ENCODE measurements around the gene JADE1. TPM values are rescaled to one million over a fixed set of nuclear protein-coding genes. Genes with fewer than 3 reads are reported as not detected.

JADE1 gene
- total and polyA plus RNA-seq, 2 of the 4 experiments (the other 2 are of a cell fraction), result 13.8 to 32.6 TPM

- Histone ChIP-seq H4K5ac (ENCODE audit: low read depth, low read length) (no peak overlapping the region), H3K36me3 (ENCODE audit: control insufficient read depth, insufficient read depth, low read length) (no peaks in the 10 kb centered on the region), H3K27me3 (ENCODE audit: control insufficient read depth, insufficient read depth, low read length) (no peaks in the 10 kb centered on the region), H3K27ac (ENCODE audit: insufficient read depth, low read length) (no peak overlapping the region), H3K14ac (replicated peaks; ENCODE audit: low read depth, low read length) (0 out of 2 replicates have a peak overlapping the region, but pooled peaks have one; percentile 31), H3K9me3 (ENCODE audit: control insufficient read depth, insufficient read depth, low read length) (no peaks in the 10 kb centered on the region), H3K56ac (ENCODE audit: extremely low read depth, insufficient read depth, low read length) (no peak overlapping the region), H2BK5ac (ENCODE audit: low read depth, low read length, poor library complexity, severe bottlenecking) (peak overlapping the region; percentile 41), H3K9me1 (ENCODE audit: insufficient read depth, low read length) (peaks cover 14% of the 10 kb centered on the region), H3K4me3 (ENCODE audit: insufficient read depth, low read depth, low read length) (no peak overlapping the region), H2AK5ac (ENCODE audit: low read depth, low read length) (no peak overlapping the region), H4K91ac (ENCODE audit: insufficient read depth, low read depth, low read length) (0 out of 2 replicates have a peak overlapping the region, but pooled peaks have one; percentile 43), H3K18ac (ENCODE audit: low read depth, low read length) (no peak overlapping the region), H2AFZ (replicated peaks; ENCODE audit: low read length, poor library complexity) (no peak overlapping the region), H3K23ac (ENCODE audit: low read depth, low read length) (no peak overlapping the region), H3K4me2 (ENCODE audit: low read depth, low read length) (no peak overlapping the region), H3K4me1 (ENCODE audit: control insufficient read depth, insufficient read depth, low read length) (peaks cover 23% of the 10 kb centered on the region), H3K4ac (ENCODE audit: low read depth, low read length) (peak overlapping the region; percentile 68), H2BK20ac (ENCODE audit: low read depth, low read length) (peak overlapping the region; percentile 79; the same call in 1 of the 2 replicates), H3K79me1 (ENCODE audit: low read depth in 1 of 2, low read length in 2 of 2) (peaks cover 20 to 47% of the 10 kb centered on the region in 2 experiments; a peak in 3 of 4 replicates), H2BK120ac (ENCODE audit: low read depth, low read length) (peak overlapping the region; percentile 80), H4K20me1 (ENCODE audit: insufficient read depth, low read length) (no peaks in the 10 kb centered on the region), H4K8ac (ENCODE audit: low read depth in 2 of 2, low read length in 2 of 2) (0 out of 4 replicates have a peak overlapping the region, but pooled peaks of 1 of the 2 experiments have one; percentile 22), H3K9ac (ENCODE audit: low read depth, low read length) (no peak overlapping the region), H2BK15ac (ENCODE audit: low read depth, low read length) (no peak overlapping the region), H2AK9ac (replicated peaks; ENCODE audit: low read depth, low read length, poor library complexity) (no peak overlapping the region)
- DNase-seq (no peak), ATAC-seq (ENCODE audit: low read depth) (no peak)
- TF ChIP-seq BHLHE40 (IDR thresholded peaks at IDR 0.05; ENCODE audit: low read depth, low read length), result no peak
- no peak for TF ChIP-seq MXI1 (IDR thresholded peaks at IDR 0.05; ENCODE audit: borderline replicate concordance, low read depth, low read length)
- no peak for TF ChIP-seq FOS (IDR thresholded peaks at IDR 0.05; ENCODE audit: low read depth, low read length)
- TF ChIP-seq CTCF (conservative IDR thresholded peaks at IDR 0.05; ENCODE audit: low read depth, low read length), result no peak
- no peak for TF ChIP-seq USF2 (IDR thresholded peaks at IDR 0.05; ENCODE audit: low read depth, low read length)
- TF ChIP-seq CEBPB (IDR thresholded peaks at IDR 0.05; ENCODE audit: low read depth, low read length), result no peak
- no peak for TF ChIP-seq POLR2A (IDR thresholded peaks at IDR 0.05; ENCODE audit: low read depth, low read length)
- no peak for TF ChIP-seq RCOR1 (IDR thresholded peaks at IDR 0.05; ENCODE audit: insufficient replicate concordance, low read length)
- no peak for TF ChIP-seq MAFK (IDR thresholded peaks at IDR 0.05; ENCODE audit: low read depth, low read length)
- TF ChIP-seq RAD21 (IDR thresholded peaks at IDR 0.05; ENCODE audit: low read length), result no peak
- TF ChIP-seq CHD1 (IDR thresholded peaks at IDR 0.05; ENCODE audit: low read depth, low read length), result no peak
- no peak for TF ChIP-seq NFE2L2 (IDR thresholded peaks at IDR 0.05; ENCODE audit: low read depth, low read length)
- no CpG with 5 or more reads among the region's 2 CpGs for WGBS, 2 experiments (ENCODE audit: extremely low coverage in 2 of 2, insufficient read length in 1 of 2)
- ChIA-PET CTCF (interaction anchor here (1.0 kb wide), 1 partner anchor 359 kb away, joined by 3 read pairs; no protein-coding TSS in a partner anchor), POLR2A (ENCODE audit: unreplicated experiment) (no interaction called here)
- in situ Hi-C loops (cut with MboI; ENCODE audit: low sequenced_read_pairs) (no loop called here), dilution Hi-C loops (cut with HindIII; ENCODE audit: low sequenced_read_pairs, unreplicated experiment) (no loop called here), intact Hi-C loops (cut with micrococcal nuclease) (no loop called here)
- BruUV-seq (replicated peaks), result no TSS peak
Observed at GRCh38 chr4:128821151-128821550, 11.7 kb downstream of the JADE1 start.
